Stimulated activated CD8-positive, alpha-beta memory T cell treated with anti-CD3 and anti-CD28 coated beads, Interleukin-7, amount 100 ng/mL, for 1 hour (primary cell): ENCODE measurements around the gene DPP6.

Experiments
- DNase-seq, 2 donors: peaks; one replicate each; pipeline ENCODE4 v3.0.0-alpha.2; 2020; ENCODE audit warnings: low read depth in 2 of 2

DPP6 gene

GRCh38 chr7:154769001-154769400 is 716.8 kb downstream of the DPP6 start:
- no peak for DNase-seq

- DNase-seq = no peak
Measured at GRCh38 chr7:154769527-154769926, 717.3 kb downstream of the DPP6 start.

DNA sequence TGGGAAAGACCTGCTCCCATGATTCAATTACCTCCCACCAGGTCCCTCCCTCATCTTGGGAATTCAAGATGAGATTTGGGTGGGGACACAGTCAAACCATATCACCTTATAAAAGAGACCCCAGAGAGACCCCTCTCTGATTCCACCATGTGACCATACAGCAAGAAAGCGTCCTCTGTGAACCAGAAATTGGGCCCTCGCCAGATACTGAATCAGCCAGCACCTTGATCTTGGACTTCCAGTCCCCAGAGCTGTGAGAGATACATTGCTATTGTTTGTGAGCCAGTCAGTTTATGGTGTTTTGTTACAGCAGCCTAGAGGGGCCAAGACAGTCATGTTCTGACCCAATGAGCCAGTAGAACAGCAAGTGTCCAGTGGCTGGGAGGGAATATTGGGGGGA is 718.2 kb downstream of the DPP6 start:
- no peak for DNase-seq

DNA sequence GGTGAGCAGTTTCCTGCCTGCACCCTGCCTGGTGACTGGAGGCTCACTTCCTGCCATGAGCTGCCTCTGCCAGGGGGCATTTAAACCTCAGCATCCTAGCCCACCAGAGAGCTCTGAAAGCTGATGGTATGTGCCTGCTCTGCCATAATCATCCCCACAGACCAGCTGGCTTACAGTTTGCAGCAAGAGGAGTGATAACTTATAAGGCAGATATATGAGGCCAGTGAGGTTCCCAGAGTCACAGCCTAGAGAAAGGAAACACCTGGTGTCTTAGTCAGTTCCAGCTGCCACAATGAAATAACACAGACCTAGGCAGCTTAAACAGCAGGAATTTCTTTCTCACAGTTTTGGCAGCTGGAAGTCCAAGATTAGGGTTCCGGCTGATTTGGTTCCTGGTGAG is 718.8 kb downstream of the DPP6 start:
- DNase-seq = no peak

DNA sequence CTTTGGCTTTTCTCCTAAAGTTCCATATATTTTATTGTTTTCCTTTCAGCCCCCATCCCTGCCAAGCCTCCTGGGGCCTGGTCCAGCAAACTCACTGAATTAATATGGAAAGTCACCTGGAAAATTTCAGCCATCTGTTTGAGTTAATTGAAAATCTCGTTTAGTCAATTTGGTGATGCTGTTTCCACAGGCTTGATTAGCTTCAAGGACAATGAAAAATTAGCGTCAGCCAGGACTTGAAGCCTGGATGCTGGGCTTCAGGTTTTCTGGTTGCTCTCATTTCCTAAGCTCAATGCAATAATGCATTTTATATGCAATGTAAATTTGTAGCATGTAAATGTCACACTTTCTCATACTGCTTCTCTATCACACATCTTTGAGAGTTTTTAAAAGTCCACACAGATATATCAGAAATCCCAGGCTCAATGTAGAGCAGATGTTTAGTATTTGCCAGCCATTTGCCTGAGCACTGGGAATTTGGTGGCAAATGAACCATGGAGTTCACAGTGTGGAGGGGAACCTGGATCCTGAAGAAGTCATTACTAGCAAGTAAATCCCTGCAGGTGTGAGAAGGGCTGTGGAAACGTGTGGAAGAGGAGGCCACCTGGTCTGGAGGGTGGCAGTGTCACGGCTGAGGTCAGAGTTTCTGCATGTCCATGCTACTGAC is 722.2 kb downstream of the DPP6 start:
- no peak for DNase-seq

GRCh38 chr7:154775681-154776080 is 723.5 kb downstream of the DPP6 start:
- no peak for DNase-seq

- no peak for DNase-seq
Measured at GRCh38 chr7:154776350-154776749, 724.2 kb downstream of the DPP6 start.

DNA sequence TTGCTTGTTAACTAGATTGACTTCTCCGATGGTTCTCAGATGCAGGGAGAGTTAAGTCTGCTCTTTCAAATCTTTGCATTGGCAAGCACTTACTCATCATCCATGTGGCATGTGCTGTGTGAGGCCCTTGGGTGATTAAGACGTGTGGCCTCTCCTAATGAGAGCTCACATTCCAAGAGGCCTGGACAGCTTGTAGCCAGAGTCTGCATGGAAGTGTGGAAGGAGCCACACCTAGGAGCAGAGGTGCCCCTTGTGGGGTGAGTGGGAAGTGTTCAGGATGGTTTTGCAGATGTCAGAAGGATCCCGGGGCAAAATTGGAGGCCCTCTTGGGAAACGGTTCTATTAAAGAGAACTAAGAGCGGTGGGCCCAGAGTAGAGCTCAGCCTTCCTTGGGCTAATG is 724.8 kb downstream of the DPP6 start:
- no peak for DNase-seq

- no peak for DNase-seq
Measured at GRCh38 chr7:154777489-154777888, 725.3 kb downstream of the DPP6 start.

GRCh38 chr7:154777908-154778307 is 725.7 kb downstream of the DPP6 start:
- no peak for DNase-seq

DNA sequence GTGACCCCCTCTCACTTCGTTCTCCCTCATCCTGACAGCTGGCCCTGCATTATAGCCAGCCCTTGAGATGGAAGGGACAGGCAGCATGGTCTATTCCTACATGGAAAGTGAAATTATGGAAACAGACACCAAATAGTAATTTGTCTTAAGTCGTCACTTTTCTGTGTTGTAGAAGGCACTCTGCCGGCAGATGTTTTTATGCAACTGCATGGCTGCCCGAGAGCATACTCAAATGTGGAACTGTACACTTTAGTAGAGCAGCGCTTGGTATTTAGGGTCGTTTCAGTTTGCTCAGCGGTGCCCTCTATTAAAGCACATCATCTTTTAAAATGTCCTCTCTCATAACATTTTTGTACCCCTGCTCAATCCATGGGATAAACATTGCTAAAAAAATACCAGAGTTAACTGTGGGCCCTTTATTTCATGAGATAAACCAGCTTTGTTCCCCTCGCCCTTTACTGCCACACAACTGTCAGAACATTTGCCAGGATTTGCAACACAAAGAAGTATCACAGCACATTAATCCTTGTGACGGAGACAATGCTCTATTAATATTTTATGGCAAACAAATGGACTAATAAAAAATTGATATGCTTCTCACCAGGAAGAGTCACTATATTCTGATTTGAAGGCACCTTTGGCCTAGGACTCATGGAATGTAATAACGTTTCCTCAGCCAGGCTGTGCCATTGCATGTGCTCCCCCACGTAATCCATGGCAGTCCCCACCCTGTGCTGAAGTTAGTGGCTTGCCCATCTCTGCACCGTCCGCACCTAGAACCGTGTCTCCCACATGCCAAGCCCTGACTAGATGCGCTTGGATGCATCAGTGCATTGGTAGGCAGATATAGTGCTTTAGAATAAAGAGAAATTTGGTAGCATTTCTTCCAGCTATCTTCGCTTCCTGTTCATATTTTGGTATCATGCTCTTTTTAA is 729.4 kb downstream of the DPP6 start:
- no peak for DNase-seq

GRCh38 chr7:154783281-154783909 is 731.2 kb downstream of the DPP6 start:
- DNase-seq = no peak

GRCh38 chr7:154785898-154786297 is 733.7 kb downstream of the DPP6 start:
- DNase-seq = no peak

GRCh38 chr7:154789404-154789803 is 737.2 kb downstream of the DPP6 start:
- DNase-seq = no peak

- DNase-seq = no peak
Measured at GRCh38 chr7:154791611-154792010, 739.4 kb downstream of the DPP6 start.

- DNase-seq = no peak
Measured at GRCh38 chr7:154792436-154793055, 740.3 kb downstream of the DPP6 start.

- DNase-seq = no peak
Measured at GRCh38 chr7:154794147-154794780, 742.1 kb downstream of the DPP6 start.

DNA sequence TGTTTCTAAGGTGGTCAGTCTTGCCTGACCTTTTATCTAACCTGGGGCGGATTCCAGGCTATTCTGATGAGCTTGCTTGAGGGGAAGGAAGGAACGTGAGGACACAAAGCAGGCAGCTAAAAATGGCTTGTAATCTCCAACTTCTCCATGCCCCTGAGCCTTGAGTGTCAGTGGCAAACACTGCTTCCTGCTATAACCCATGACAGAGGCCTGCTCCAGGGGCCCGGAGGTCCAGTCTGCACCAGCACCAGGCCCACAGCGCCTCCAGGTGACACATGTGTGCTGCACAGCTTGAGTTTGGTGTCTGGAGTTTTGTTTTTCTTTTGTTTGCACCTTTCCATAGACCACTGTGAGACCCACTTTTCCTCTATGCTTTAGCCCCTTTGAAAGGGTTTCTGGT is 742.8 kb downstream of the DPP6 start:
- no peak for DNase-seq

DNA sequence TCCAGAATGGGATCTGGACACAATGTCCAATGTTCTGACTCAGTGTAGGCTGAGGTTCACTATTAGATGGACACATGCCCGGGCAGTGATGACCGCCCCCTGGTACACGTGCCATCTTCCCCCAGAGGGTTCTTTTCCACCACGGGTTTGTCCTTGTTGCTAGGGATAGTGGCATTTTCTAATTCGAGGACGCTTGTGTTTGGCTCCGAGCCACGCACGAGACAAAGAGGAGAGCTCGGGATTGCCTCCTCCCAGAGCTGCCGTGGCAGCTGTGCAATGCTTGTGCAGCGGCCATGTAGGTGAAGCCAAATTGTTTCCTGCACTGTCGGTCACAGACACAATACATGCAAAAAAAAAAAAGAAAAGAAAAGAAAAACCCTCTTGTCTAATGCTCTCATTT is 743.2 kb downstream of the DPP6 start:
- DNase-seq = no peak

DNA sequence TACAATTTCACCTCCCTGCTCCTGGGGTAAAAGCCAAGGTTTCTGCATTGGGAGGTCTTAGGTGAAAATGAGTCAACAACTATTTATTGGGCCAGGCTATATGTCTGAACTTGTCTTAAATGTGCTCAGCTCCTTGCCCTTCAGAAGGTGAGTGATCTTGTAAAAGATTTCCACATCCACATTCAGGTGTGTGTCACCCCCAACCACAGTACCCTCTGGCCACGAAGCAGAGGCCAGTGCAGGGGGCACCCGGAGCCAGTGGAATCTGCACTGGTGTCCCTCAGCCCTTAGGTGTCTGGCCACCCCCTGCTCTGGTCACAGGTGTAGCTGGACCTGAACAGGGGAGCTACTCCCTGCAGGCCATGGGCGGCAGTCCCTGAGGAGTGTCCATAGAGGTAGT is 752.3 kb downstream of the DPP6 start:
- DNase-seq = no peak

DNA sequence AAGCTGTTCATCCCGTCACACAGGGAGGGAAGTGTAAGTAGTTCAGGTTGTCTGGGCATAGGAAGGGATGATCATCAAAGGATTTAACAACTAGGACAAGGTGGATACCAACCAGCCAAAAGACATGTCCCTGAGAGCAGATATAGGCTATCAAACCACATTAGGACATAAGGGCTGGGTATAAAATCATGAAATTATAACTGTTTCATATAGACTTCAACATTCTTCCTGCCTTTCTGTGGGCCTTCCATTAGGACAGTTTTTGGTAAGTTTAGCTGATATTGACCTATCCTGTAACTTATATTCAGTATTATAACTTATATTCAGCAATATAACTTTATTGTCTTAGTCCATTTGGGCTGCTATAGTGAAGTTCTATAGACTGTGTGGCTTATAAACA is 759.8 kb downstream of the DPP6 start:
- no peak for DNase-seq
